ENCODE data around the gene TMEM59L. TPM values are rescaled to one million over a fixed set of nuclear protein-coding genes. Genes with fewer than 3 reads are reported as not detected.

Gene TMEM59L
- total and polyA plus RNA-seq, 9 of the 15 experiments (the other 6 are each of a cell fraction or from before 2014, with no cell fraction given), result 0.37 TPM; not detected in 8

DNA sequence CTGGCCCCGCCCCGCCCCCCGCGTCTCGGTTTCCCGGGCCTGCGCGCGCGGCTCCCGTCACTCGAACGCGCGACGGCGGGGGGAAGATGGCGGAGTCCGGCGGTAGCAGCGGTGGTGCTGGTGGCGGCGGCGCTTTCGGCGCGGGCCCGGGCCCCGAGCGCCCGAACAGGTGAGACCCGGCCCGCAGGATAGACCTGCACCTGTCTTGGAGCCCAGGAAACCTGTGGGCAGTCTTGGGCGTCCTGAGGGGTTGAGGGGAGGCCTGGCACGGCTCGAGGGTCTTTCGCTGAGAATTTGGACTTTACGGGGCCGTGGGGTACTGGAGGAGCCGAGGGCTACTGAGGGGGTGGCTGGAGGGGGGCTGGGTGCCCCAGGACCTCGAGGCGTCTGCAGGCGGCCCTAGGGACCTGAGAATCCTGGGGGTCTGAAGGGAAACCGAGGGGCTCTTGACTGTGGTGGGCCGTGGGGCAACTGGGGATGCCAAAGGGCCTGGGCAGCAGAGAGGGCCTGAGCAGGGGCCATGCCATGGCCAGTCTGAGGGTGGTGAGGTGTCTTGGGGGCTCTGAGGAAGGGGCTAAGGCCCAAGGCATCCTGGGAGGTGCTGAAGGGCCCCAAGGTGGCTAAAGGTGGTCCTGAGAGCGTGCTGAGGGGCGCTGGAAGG, 24.4 kb downstream of the TMEM59L start, which contains the start of gene KLHL26 (continued):
- TF ChIP-seq BRF2 (IDR thresholded peaks at IDR 0.05; ENCODE audit: borderline replicate concordance, insufficient read depth, insufficient read length), result no peak
- TF ChIP-seq, protein P1, sequence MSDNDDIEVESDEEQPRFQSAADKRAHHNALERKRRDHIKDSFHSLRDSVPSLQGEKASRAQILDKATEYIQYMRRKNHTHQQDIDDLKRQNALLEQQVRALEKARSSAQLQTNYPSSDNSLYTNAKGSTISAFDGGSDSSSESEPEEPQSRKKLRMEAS (CRISPR knock-in tag; IDR thresholded peaks at IDR 0.05), result no peak
- TF ChIP-seq KLF6 (CRISPR knock-in tag; IDR thresholded peaks at IDR 0.05; ENCODE audit: borderline replicate concordance), result no peak
- no peak for TF ChIP-seq POLR2H (tag; IDR thresholded peaks at IDR 0.05; ENCODE audit: low read depth)
- no peak for TF ChIP-seq PTBP1 (IDR thresholded peaks at IDR 0.05; ENCODE audit: low read depth, low read length)
- TF ChIP-seq, protein P2, sequence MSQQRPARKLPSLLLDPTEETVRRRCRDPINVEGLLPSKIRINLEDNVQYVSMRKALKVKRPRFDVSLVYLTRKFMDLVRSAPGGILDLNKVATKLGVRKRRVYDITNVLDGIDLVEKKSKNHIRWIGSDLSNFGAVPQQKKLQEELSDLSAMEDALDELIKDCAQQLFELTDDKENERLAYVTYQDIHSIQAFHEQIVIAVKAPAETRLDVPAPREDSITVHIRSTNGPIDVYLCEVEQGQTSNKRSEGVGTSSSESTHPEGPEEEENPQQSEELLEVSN (IDR thresholded peaks at IDR 0.05; ENCODE audit: borderline replicate concordance in 1 of 2, extremely low read depth in 1 of 2, insufficient read depth in 1 of 2, insufficient read length in 1 of 2, low read depth in 1 of 2, low read length in 1 of 2, poor library complexity in 1 of 2, severe bottlenecking in 1 of 2), result peak in 1 of 2 experiments; percentile 32
- no peak for TF ChIP-seq USF2 (CRISPR knock-in tag; IDR thresholded peaks at IDR 0.05)
- TF ChIP-seq SOX6 (IDR thresholded peaks at IDR 0.05), result no peak
- TF ChIP-seq SAFB (IDR thresholded peaks at IDR 0.05; ENCODE audit: borderline replicate concordance, low read depth, low read length), result no peak
- no peak for TF ChIP-seq BACH1 (tag; IDR thresholded peaks at IDR 0.05)
- no peak for TF ChIP-seq RFX5 (IDR thresholded peaks at IDR 0.05; ENCODE audit: low read depth, low read length)
- TF ChIP-seq HNRNPLL (IDR thresholded peaks at IDR 0.05; ENCODE audit: low read depth, low read length, poor library complexity, severe bottlenecking), result no peak
- TF ChIP-seq LEF1 (IDR thresholded peaks at IDR 0.05), result no peak
- no peak for TF ChIP-seq ZNF644 (tag; IDR thresholded peaks at IDR 0.05; ENCODE audit: low read depth)
- TF ChIP-seq SIRT6 (IDR thresholded peaks at IDR 0.05; ENCODE audit: low read depth, low read length), result no peak
- TF ChIP-seq, protein P3, sequence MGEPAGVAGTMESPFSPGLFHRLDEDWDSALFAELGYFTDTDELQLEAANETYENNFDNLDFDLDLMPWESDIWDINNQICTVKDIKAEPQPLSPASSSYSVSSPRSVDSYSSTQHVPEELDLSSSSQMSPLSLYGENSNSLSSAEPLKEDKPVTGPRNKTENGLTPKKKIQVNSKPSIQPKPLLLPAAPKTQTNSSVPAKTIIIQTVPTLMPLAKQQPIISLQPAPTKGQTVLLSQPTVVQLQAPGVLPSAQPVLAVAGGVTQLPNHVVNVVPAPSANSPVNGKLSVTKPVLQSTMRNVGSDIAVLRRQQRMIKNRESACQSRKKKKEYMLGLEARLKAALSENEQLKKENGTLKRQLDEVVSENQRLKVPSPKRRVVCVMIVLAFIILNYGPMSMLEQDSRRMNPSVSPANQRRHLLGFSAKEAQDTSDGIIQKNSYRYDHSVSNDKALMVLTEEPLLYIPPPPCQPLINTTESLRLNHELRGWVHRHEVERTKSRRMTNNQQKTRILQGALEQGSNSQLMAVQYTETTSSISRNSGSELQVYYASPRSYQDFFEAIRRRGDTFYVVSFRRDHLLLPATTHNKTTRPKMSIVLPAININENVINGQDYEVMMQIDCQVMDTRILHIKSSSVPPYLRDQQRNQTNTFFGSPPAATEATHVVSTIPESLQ (CRISPR knock-in tag; IDR thresholded peaks at IDR 0.05), result no peak
- TF ChIP-seq ERF (CRISPR knock-in tag; IDR thresholded peaks at IDR 0.05), result 0 out of 2 replicates have a peak, but pooled peaks have one; percentile 24
- no peak for TF ChIP-seq NR2C2 (CRISPR knock-in tag; IDR thresholded peaks at IDR 0.05)
- TF ChIP-seq NR2C2 (tag; IDR thresholded peaks at IDR 0.05), result no peak
- TF ChIP-seq DIDO1 (tag; IDR thresholded peaks at IDR 0.05; ENCODE audit: low read depth), result no peak
- no peak for TF ChIP-seq ZNF121 (CRISPR knock-in tag; conservative IDR thresholded peaks at IDR 0.05)
- TF ChIP-seq HLTF (IDR thresholded peaks at IDR 0.05), result no peak
